Uterus (tissue), 2 donors: ENCODE data around the gene GSTA4.
"Not testable (repeated sequence)": the region's sequence is repeated elsewhere in the genome, so short reads cannot be mapped to it uniquely, and the experiment has no call there.

Source experiments
- CTCF ChIP-seq, 4 experiments: fragments of 200-600 bp in 2 of 4; fragments of 450-650 bp in 2 of 4; sonication (generic) in 2 of 4; IDR thresholded peaks; one replicate each; pipeline ENCODE4 v1.5.1; 2016 to 2019; ENCODE audit warnings: antibody characterized with exemption in 4 of 4, mild to moderate bottlenecking in 2 of 4, moderate library complexity in 1 of 4
- POLR2A ChIP-seq, 2 donors: fragments of 450-650 bp; IDR thresholded peaks; one replicate each; pipeline ENCODE4 v1.6.1; 2016; ENCODE audit warnings: antibody characterized with exemption in 2 of 2, mild to moderate bottlenecking in 1 of 2, moderate library complexity in 1 of 2

GRCh38 chr6:52961022-52961421, 34.1 kb downstream of the GSTA4 start:
- TF ChIP-seq CTCF, POLR2A (IDR thresholded peaks at IDR 0.05): not testable (repeated sequence)
